ENCODE results near the gene ADCY9. TPM values are rescaled to one million over a fixed set of nuclear protein-coding genes. Genes with fewer than 3 reads are reported as not detected.

Gene ADCY9
- polyA plus RNA-seq, 12 donors, result 12.3 to 17.8 (median 14.5) TPM; not detected in 1

- no peak for DNase-seq
These were observed 8.5 kb upstream of the ADCY9 start for GRCh38 chr16:4124535-4125294.

DNA sequence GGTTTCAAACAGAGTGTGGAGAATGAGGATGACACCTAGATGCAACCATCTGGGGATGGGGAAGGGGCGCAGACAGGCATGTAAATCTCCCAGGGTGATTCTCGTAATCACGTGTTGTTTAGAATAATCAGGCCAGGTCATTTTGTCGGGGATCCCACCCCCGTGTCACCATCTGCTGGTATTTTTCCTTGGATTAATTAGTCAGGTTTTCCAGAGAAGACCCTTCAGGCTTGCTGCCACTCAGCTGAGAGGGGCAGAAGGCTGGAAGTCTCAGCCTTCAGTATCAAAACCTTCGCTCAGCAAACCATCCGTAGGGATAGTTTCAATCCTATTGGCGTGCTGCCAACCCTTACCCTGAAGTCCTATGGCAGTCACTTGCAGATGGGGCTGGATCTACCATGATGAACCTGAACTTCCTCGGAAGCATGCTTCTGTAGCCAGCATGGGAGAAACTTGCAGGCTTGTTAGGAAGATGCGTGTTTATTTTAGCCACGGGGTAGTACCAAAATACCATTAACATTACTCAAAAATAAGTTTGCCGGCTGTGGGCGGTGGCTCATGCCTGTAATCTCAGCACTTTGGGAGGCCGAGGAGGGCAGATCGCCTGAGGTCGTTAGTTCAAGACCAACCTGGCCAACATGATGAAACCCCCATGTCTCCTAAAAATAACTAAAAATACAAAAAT, 7.5 kb upstream of the ADCY9 start:
- no peak for DNase-seq

GRCh38 chr16:4120176-4120575, 3.9 kb upstream of the ADCY9 start:
- no peak for DNase-seq

- no peak for DNase-seq
These were observed 972 bp upstream of the ADCY9 start for GRCh38 chr16:4117250-4117578.

- DNase-seq, result no peak
These were observed 308 bp downstream of the ADCY9 start for GRCh38 chr16:4115949-4116318.

DNA sequence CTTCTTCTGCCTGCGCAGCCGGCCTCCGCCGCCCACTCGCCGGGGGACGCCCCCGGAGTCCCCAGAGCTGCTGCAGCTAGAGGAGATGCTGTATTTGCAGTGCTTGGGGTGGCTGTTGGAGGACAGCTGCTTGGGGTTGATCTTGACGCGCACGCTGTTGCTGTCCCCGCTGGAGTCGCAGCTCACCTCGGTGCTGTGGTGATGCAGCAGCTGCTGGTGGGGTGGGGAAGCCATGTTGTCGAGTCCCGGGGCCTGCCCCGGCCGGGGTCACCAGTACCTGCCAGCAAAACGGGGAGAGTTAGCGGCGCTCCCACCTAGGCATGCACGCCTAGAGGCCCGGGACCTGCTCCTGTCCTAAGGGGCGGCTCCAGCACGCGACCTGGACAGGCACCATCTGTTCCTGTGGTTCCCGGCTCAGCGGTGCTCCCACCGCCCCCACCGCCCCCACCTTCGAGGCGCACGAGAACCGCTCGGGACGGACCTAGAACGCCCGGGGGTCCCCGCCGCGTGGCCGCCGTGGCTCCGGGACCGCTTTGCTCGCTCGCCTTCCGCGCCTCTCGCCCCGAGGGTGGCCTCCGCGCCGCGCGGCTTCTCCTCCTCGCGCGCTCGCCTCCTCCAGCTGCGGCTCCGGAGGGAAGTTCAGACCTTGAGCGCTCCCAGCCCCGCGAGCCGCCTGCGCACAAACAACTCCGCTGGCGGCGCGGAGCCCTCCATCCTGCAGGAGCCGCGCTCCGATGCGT, 863 bp downstream of the ADCY9 start:
- DNase-seq, result peak; percentile 45

DNA sequence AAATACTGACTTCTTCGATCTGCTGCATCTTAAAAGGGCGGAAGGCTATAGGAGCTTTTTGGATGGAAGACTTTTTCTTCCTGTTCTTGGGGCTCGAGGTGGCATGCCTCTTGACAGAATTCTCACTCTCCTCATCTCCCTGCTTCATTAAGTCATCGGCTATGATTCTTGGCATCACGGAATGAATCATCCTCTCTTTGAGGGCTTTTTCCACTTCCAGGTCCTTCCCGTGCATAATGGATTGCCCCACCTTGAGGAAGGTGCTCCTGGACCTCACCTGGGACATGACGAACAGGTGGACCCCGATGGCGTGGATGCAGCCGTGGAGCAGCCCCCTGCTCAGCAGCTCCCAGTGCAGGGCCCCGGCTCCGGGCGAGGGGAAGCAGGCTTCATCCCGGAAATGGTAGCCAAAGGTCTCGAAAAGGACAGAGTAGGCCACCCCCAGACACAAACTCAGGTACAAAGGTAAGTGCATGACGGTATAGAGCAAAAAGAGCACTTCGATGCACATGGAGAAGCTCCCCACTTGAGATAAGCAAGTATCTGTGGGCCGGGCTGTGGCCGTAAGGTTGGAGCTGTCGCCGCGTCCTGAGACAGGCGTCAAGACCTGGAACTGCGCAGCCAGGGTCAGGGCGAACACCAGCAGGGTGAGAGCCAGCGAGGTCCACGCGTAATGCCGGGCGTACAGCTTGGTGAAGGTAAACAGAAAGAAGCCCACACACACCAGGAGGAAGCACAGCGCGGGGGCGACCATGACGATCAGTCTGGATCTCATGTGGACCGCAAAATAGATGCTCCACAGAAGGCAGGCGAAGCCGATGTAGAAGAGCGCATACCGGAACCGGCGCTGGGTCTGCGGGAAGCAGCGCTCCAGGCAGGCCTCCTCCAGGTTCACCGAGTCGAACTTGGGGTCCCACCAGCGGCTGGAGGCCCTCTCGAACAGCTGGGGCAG, 1.7 kb downstream of the ADCY9 start:
- no peak for DNase-seq

GRCh38 chr16:4113358-4114256, 2.6 kb downstream of the ADCY9 start:
- no peak for DNase-seq

GRCh38 chr16:4111748-4112696, 4.2 kb downstream of the ADCY9 start:
- DNase-seq, result no peak

DNA sequence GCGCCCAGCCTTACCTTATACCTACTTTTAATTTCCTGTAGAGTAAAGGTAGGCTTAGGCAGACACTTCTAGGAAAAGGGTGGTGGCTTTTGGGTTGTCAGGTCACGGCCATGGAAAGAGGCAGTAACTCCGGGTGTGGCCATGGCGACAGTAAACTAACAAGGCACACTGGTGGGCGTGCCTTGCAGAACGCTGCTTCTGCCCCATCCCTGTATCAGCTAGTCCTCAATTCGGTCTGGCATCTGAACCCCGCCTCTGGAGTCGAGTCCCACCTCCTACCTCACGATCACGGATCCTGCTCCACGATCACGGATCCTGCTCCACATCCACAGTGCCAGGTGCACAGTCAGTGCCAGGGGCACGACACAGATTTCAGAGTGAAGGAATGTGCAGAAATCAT, 5.6 kb downstream of the ADCY9 start:
- no peak for DNase-seq

DNA sequence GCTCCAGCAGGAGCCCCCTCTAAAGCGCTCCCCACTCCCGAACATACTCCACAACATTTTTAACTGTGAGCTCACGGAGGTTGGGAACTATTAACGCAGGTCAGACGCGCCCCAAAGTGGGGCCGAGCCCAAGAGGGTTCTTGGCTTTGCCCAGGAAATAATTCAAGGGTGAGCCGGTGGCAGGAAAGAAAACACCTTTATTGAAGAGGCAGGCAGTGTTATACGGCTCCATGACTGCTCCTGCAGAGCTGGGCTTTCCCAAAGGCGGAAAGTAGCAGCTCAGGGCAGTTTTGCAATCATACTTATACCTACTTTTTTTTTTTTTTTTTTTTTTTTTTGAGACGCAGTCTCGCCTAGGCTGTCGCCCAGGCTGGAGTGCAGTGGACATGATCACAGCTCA, 6.2 kb downstream of the ADCY9 start:
- DNase-seq, result no peak

- no peak for DNase-seq
These were observed 6.9 kb downstream of the ADCY9 start for GRCh38 chr16:4109250-4109736.

GRCh38 chr16:4106516-4106915, 9.7 kb downstream of the ADCY9 start:
- no peak for DNase-seq

DNA sequence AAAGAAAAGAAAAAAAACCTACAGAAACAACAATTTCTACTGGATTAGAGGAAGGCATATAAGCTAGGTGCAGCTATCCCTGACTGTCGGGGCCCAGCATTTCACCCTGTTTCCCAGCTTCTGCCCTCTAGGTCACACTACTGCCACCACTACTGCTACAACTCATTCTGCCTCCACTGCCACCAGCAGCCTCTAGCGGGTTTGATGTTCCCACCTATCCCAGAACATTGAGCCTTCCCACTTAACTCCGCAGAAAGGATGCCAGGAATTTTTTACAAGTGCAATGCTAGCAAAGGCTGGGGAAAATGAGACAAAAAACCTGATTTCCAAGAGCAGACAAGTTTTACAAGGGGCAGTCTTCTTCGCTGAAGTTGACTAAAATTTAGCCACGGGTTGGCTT, 10.4 kb downstream of the ADCY9 start:
- DNase-seq, result no peak

- no peak for DNase-seq
These were observed 12.5 kb downstream of the ADCY9 start for GRCh38 chr16:4103745-4104144.

GRCh38 chr16:4101421-4102219, 14.6 kb downstream of the ADCY9 start:
- no peak for DNase-seq

- peak; percentile 41 for DNase-seq
These were observed 17.7 kb downstream of the ADCY9 start for GRCh38 chr16:4098501-4098900.

GRCh38 chr16:4097826-4098240, 18.4 kb downstream of the ADCY9 start:
- DNase-seq, result no peak
